H9 (cell line): Measurements from ENCODE around the gene KCNAB1. TPM values are rescaled to one million over a fixed set of nuclear protein-coding genes. Genes with fewer than 3 reads are reported as not detected.

ENCODE experiments used
- DNase-seq: peaks from one replicate; pipeline ENCODE4 v3.0.0-alpha.2; 2017
- H2AFZ ChIP-seq: one replicate; pipeline ENCODE4 v1.6.1; 2013; ENCODE audit warnings: mild to moderate bottlenecking, low read length, control low read depth, moderate library complexity
- H2AK5ac ChIP-seq: 2 replicates; pipeline ENCODE4 v1.6.1; 2013; ENCODE audit warnings: low read length, control low read depth, mixed read lengths; ENCODE audit not compliant: insufficient read length
- H2BK120ac ChIP-seq: one replicate; pipeline ENCODE4 v1.6.1; 2013; ENCODE audit warnings: low read depth, mild to moderate bottlenecking, low read length, control low read depth, inconsistent platforms; ENCODE audit not compliant: poor library complexity, severe bottlenecking
- H2BK12ac ChIP-seq: 2 replicates; pipeline ENCODE4 v1.6.1; 2013; ENCODE audit warnings: low read length, control low read depth, mixed read lengths, low read depth; ENCODE audit not compliant: insufficient read length
- H2BK15ac ChIP-seq: 2 replicates; pipeline ENCODE4 v1.6.1; 2013; ENCODE audit warnings: low read depth, low read length, control low read depth
- H2BK20ac ChIP-seq: one replicate; pipeline ENCODE4 v1.6.1; 2013; ENCODE audit warnings: low read depth, mild to moderate bottlenecking, low read length, control low read depth, inconsistent platforms; ENCODE audit not compliant: poor library complexity, severe bottlenecking
- H2BK5ac ChIP-seq: 2 replicates; pipeline ENCODE4 v1.6.1; 2013; ENCODE audit warnings: low read length, control low read depth, mixed read lengths; ENCODE audit not compliant: insufficient read length
- H3K14ac ChIP-seq: 2 replicates; pipeline ENCODE4 v1.6.1; 2013; ENCODE audit warnings: low read length, control low read depth; ENCODE audit not compliant: insufficient read depth
- H3K18ac ChIP-seq: 2 replicates; pipeline ENCODE4 v1.6.1; 2013; ENCODE audit warnings: low read depth, mild to moderate bottlenecking, mixed read lengths, low read length, control low read depth; ENCODE audit not compliant: insufficient read length
- H3K23ac ChIP-seq: 2 replicates; pipeline ENCODE4 v1.6.1; 2013; ENCODE audit warnings: low read length, control low read depth, mixed read lengths, low read depth; ENCODE audit not compliant: insufficient read length
- H3K23me2 ChIP-seq: 2 replicates; pipeline ENCODE4 v1.6.1; 2013; ENCODE audit warnings: low read depth, mild to moderate bottlenecking, mixed read lengths, low read length, control low read depth; ENCODE audit not compliant: insufficient read length, poor library complexity, severe bottlenecking
- H3K27ac ChIP-seq: 2 replicates; pipeline ENCODE4 v1.5.1; 2013; ENCODE audit warnings: low read length, control low read depth, mixed read lengths, low read depth; ENCODE audit not compliant: insufficient read length
- H3K27me3 ChIP-seq: 2 replicates; pipeline ENCODE4 v1.6.1; 2013; ENCODE audit warnings: low read length, control low read depth, inconsistent platforms; ENCODE audit not compliant: insufficient read depth
- H3K4ac ChIP-seq: 2 replicates; pipeline ENCODE4 v1.6.1; 2013; ENCODE audit warnings: low read depth, mild to moderate bottlenecking, control low read depth, inconsistent platforms, low read length, moderate library complexity
- H3K4me1 ChIP-seq: 2 replicates; pipeline ENCODE4 v1.6.1; 2013; ENCODE audit warnings: low read length, control low read depth, inconsistent platforms; ENCODE audit not compliant: insufficient read depth
- H3K4me2 ChIP-seq: 2 replicates; pipeline ENCODE4 v1.6.1; 2013; ENCODE audit warnings: low read length, control low read depth, mixed read lengths; ENCODE audit not compliant: insufficient read length, insufficient read depth
- H3K56ac ChIP-seq: 2 replicates; pipeline ENCODE4 v1.6.1; 2013; ENCODE audit warnings: low read depth, mild to moderate bottlenecking, mixed read lengths, low read length, control low read depth; ENCODE audit not compliant: insufficient read length
- H3K79me1 ChIP-seq: 2 replicates; pipeline ENCODE4 v1.6.1; 2013; ENCODE audit warnings: low read depth, mild to moderate bottlenecking, moderate library complexity, low read length, control low read depth, inconsistent platforms; ENCODE audit not compliant: insufficient read depth, poor library complexity, severe bottlenecking
- H3K79me2 ChIP-seq: 2 replicates; pipeline ENCODE4 v1.6.1; 2013; ENCODE audit warnings: low read length, control low read depth, inconsistent platforms; ENCODE audit not compliant: insufficient read depth
- H3K9ac ChIP-seq: 2 replicates; pipeline ENCODE4 v1.6.1; 2013; ENCODE audit warnings: low read length, control low read depth, mixed read lengths; ENCODE audit not compliant: insufficient read length; ENCODE audit errors: extremely low read depth
- H3K9me3 ChIP-seq: one replicate; pipeline ENCODE4 v1.6.1; 2013; ENCODE audit warnings: low read depth, low read length, inconsistent platforms; ENCODE audit not compliant: control insufficient read depth
- H3T11ph ChIP-seq: one replicate; pipeline ENCODE4 v1.6.1; 2013; ENCODE audit warnings: mild to moderate bottlenecking, low read length, control low read depth, inconsistent platforms
- H4K20me1 ChIP-seq: one replicate; pipeline ENCODE4 v1.6.1; 2013; ENCODE audit not compliant: control insufficient read depth, insufficient read length, insufficient read depth
- H4K5ac ChIP-seq: 2 replicates; pipeline ENCODE4 v1.6.1; 2013; ENCODE audit warnings: low read depth, mild to moderate bottlenecking, mixed read lengths, low read length, control low read depth; ENCODE audit not compliant: insufficient read length
- H4K8ac ChIP-seq: replicated peaks from 2 replicates; pipeline ENCODE4 v1.6.1; 2013; ENCODE audit warnings: low read length, control low read depth, mixed read lengths, low read depth; ENCODE audit not compliant: insufficient read length
- H4K91ac ChIP-seq: 2 replicates; pipeline ENCODE4 v1.6.1; 2013; ENCODE audit warnings: low read depth, mild to moderate bottlenecking, moderate library complexity, mixed read lengths, low read length, control low read depth; ENCODE audit not compliant: insufficient read length
- H3K27ac Mint-ChIP-seq, 3 experiments: 2 replicates in 2 of 3; 3 replicates in 1 of 3; pipeline ENCODE4 v1.8.0; 2020 to 2021; ENCODE audit warnings: mixed read lengths in 3 of 3, mild to moderate bottlenecking in 1 of 3, moderate library complexity in 1 of 3
- H3K27me3 Mint-ChIP-seq: 2 replicates; pipeline ENCODE4 v1.8.0; 2021; ENCODE audit warnings: low read depth, mild to moderate bottlenecking, moderate library complexity, mixed read lengths
- H3K36me3 Mint-ChIP-seq, 3 experiments: 2 replicates in 2 of 3; 3 replicates in 1 of 3; pipeline ENCODE4 v1.8.0; 2020 to 2021; ENCODE audit warnings: low read depth in 3 of 3, mixed read lengths in 3 of 3; ENCODE audit not compliant: insufficient read depth in 1 of 3
- H3K4me1 Mint-ChIP-seq, 2 experiments: 2 replicates each; pipeline ENCODE4 v1.8.0; 2020; ENCODE audit warnings: mixed read lengths in 2 of 2
- H3K4me3 Mint-ChIP-seq, 2 experiments: 2 replicates in 1 of 2; 3 replicates in 1 of 2; pipeline ENCODE4 v1.8.0; 2020 to 2021; ENCODE audit warnings: mild to moderate bottlenecking in 2 of 2, mixed read lengths in 2 of 2, moderate library complexity in 1 of 2
- H3K9me3 Mint-ChIP-seq, 2 experiments: 2 replicates in 1 of 2; 3 replicates in 1 of 2; pipeline ENCODE4 v1.8.0; 2020; ENCODE audit warnings: mild to moderate bottlenecking in 2 of 2, mixed read lengths in 2 of 2, moderate library complexity in 1 of 2
- CTCF ChIP-seq: fragments of 200-600 bp; sonication (generic); conservative IDR thresholded peaks from 3 replicates; pipeline ENCODE4 v1.8.0; 2021; ENCODE audit warnings: antibody characterized with exemption, mild to moderate bottlenecking
- WGBS: extraction: QIAGEN DNeasy Blood & Tissue Kit; methylation state at CpG from one replicate; pipeline ENCODE4 v1.1.7; 2013; ENCODE audit warnings: missing lambda C conversion rate, low lambda C conversion rate, mixed read lengths; ENCODE audit not compliant: insufficient read length; ENCODE audit errors: extremely low coverage; 5-methylcytosine and 5-hydroxymethylcytosine counted together
- total RNA-seq: library from RNA; stranded (reverse); gene quantifications from 2 replicates; pipeline ENCODE4 v1.2.1, GENCODE V29; 2021

Gene KCNAB1
- total RNA-seq, 1 experiment from 2014 or later: 3.7 TPM

- Histone ChIP-seq H4K8ac (no peak overlapping the region), H4K5ac (no peak overlapping the region), H2AK5ac (no peak overlapping the region), H2BK15ac (no peak overlapping the region), H3K79me1 (no peaks in the 10 kb centered on the region), H3K9me3 (no peaks in the 10 kb centered on the region), H3K23ac (no peak overlapping the region), H4K91ac (no peak overlapping the region), H2AFZ (no peak overlapping the region), H4K20me1 (no peaks in the 10 kb centered on the region), H3K14ac (no peak overlapping the region), H2BK12ac (no peak overlapping the region), H3K23me2 (no peaks in the 10 kb centered on the region), H3T11ph (no peak overlapping the region), H3K4me1 (0 out of 2 replicates have a peak, but pooled peaks cover 2% of the 10 kb centered on the region), H3K4ac (no peak overlapping the region), H3K79me2 (no peaks in the 10 kb centered on the region), H3K56ac (no peak overlapping the region), H3K18ac (no peak overlapping the region), H3K27me3 (no peaks in the 10 kb centered on the region), H3K4me2 (no peak overlapping the region), H3K9ac (no peak overlapping the region), H3K27ac (no peak overlapping the region), H2BK5ac (no peak overlapping the region), H2BK20ac (no peak overlapping the region), H2BK120ac (no peak overlapping the region)
- no peak for DNase-seq
- WGBS: no CpG with 5 or more reads among the region's 1 CpG
- H3K36me3 Mint-ChIP-seq: peaks cover 0 to 2% (median 0%) of the 10 kb centered on the region in 3 experiments; a peak in 1 of 7 replicates
- peaks cover 4 to 10% of the 10 kb centered on the region in 2 experiments for H3K4me1 Mint-ChIP-seq
- no peak overlapping the region for H3K27ac Mint-ChIP-seq
- no peak overlapping the region for H3K4me3 Mint-ChIP-seq
- H3K9me3 Mint-ChIP-seq: no peaks in the 10 kb centered on the region; a peak in 1 of 5 replicates
- TF ChIP-seq CTCF: no peak
- H3K27me3 Mint-ChIP-seq: no peaks in the 10 kb centered on the region; the same call in none of the 2 replicates
Measured at GRCh38 chr3:156381253-156381652, 260.9 kb downstream of the KCNAB1 start.
